Natural killer cell treated with Interleukin-12 subunit alpha and Interleukin-12 subunit beta and Interleukin-15 and Interleukin-18, amount 100 ng/mL, for 72 hours (primary cell): Measurements from ENCODE around the gene PRR14L. TPM values are rescaled to one million over a fixed set of nuclear protein-coding genes. Genes with fewer than 3 reads are reported as not detected.
A peak's percentile ranks its signal among the peaks of the same experiment; 100 is the strongest.
"Not testable (repeated sequence)": the region's sequence is repeated elsewhere in the genome, so short reads cannot be mapped to it uniquely, and the experiment has no call there.

Experiments used
- ATAC-seq, 2 donors: fragments of 150-1000 bp; cut with Tn5 transposase in 1 of 2; sonication (Bioruptor Pico), chemical (Tn5 transposase) in 1 of 2; 2 replicates each; pipeline ENCODE4 v1.10.0; 2021
- DNase-seq: peaks from one replicate; pipeline ENCODE4 v3.0.0; 2022; ENCODE audit warnings: low spot score
- H3K27ac Mint-ChIP-seq, 2 donors: 1 replicate in 1 of 2; 2 replicates in 1 of 2; pipeline ENCODE4 v1.8.0; 2022; ENCODE audit warnings: mixed read lengths in 2 of 2, mild to moderate bottlenecking in 1 of 2, moderate library complexity in 1 of 2
- H3K27me3 Mint-ChIP-seq, 2 donors: 1 replicate in 1 of 2; 2 replicates in 1 of 2; pipeline ENCODE4 v1.8.0; 2022; ENCODE audit warnings: mixed read lengths in 2 of 2
- H3K36me3 Mint-ChIP-seq: one replicate; pipeline ENCODE4 v1.8.0; 2022; ENCODE audit warnings: mixed read lengths
- H3K4me1 Mint-ChIP-seq, 2 donors: 1 replicate in 1 of 2; 2 replicates in 1 of 2; pipeline ENCODE4 v1.8.0; 2022; ENCODE audit warnings: low read depth in 2 of 2, mixed read lengths in 2 of 2, mild to moderate bottlenecking in 1 of 2
- H3K4me3 Mint-ChIP-seq: one replicate; pipeline ENCODE4 v1.8.0; 2022; ENCODE audit warnings: mixed read lengths
- H3K9me3 Mint-ChIP-seq: 2 replicates; pipeline ENCODE4 v1.8.0; 2022; ENCODE audit warnings: mixed read lengths
- total RNA-seq, 2 donors: library from RNA; stranded (reverse); gene quantifications; one replicate each; pipeline ENCODE4 v1.2.3, GENCODE V29; 2022

The PRR14L gene
- 10 to 100 TPM; 80.4 to 99.0 TPM for total RNA-seq

DNA sequence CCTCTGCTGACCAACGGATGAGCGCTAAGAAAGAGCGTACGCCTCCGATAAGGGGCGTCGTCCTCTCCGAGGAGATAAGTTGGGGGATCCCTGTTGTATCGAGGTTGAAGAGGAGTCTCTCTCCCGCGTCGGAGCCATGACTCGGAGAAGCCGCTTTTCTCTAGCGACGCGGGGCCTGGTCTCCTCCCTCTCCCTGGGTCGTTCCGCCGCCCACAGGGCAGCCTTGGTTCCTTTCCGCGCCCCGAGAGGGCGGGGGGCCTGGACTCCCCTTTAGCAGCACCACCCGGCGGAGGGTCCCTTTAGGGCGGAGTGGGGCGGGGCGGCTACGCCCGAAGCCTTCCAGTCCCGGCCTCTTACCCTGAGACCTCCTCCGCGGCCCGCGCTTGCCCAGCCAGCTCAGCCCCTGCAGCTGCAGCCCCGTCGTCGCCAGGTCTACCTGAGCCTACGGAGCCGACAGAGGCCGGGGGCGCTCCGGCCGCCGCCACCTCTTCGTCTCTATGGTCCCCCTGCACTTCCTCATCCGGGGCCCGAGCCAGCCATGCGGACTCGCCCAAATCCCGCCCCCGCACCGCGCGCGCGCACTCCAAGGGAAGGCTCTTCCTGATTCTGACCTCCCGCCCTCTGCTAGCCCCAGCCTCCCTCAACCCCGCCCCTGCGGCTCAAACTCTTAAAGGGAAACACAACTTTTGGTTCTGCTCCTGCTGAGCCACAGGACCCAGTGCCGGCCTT, at the start of gene PRR14L:
Gene PRR14L, minus strand, starts transcription at position 497 of the 729 bp plus-strand sequence. CDS start 11,272 bp downstream, outside the sequence.
- H3K36me3 Mint-ChIP-seq, result peaks cover 7% of the 10 kb centered on the region

DNA sequence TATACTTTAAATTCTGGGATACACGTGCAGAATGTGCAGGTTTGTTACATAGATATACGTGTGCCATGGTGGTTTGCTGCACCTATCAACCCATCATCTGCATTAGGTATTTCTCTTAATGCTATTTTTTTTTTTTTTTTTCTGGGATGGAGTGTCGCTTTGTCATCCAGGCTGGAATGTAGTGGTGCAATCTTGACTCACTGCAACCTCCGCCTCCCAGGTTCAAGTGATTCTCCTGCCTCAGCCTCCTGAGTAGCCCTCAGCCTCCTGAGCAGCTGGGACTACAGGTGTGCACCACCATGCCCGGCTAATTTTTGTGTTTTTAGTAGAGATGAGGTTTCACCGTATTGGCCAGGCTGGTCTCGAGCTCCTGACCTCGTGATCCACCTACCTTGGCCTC, 49.4 kb upstream of the PRR14L start:
- not testable (repeated sequence) for H3K9me3 Mint-ChIP-seq, H3K4me1 Mint-ChIP-seq, H3K27ac Mint-ChIP-seq, H3K4me3 Mint-ChIP-seq, DNase-seq, ATAC-seq, H3K27me3 Mint-ChIP-seq
- H3K36me3 Mint-ChIP-seq, result peaks cover 18% of the 10 kb centered on the region

More for the DNA sequence above, at the start of gene PRR14L:
- Mint-ChIP-seq H3K9me3 (no peaks in the 10 kb centered on the region), H3K27ac (peak within 1 kb of the TSS; percentile 81 to 93), H3K4me1 (peaks cover 42 to 45% of the 10 kb centered on the region in 2 donors), H3K4me3 (peak within 1 kb of the TSS; percentile 97), H3K27me3 (no peaks in the 10 kb centered on the region)
- ATAC-seq (peak; percentile 87 to 92), DNase-seq (peak; percentile 99)

DNA sequence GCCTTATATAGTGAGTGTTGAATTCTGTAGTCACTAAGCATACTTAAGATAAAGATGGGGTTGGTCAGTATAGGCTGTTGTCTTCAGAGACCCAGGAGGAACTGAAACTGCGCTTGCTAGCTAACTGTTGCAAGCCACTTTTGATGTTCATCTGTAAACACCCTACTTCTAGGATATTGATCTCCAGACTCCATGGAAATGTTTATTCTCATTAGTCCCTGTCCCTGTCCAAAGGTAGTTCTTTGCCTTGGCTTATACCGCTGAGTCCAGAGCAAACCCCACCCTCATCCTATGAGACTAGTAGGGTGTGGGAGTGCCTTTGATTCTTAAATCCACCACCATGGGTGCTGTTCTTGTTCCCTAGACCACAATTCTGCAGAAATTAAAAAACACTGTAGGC, 40.3 kb upstream of the PRR14L start:
- Mint-ChIP-seq H3K27me3 (no peaks in the 10 kb centered on the region), H3K4me3 (no peak overlapping the region), H3K4me1 (peaks cover 0 to 4% of the 10 kb centered on the region in 2 donors), H3K9me3 (no peaks in the 10 kb centered on the region), H3K36me3 (peaks cover 5% of the 10 kb centered on the region), H3K27ac (no peak overlapping the region)
- ATAC-seq, result no peak
- DNase-seq, result no peak

DNA sequence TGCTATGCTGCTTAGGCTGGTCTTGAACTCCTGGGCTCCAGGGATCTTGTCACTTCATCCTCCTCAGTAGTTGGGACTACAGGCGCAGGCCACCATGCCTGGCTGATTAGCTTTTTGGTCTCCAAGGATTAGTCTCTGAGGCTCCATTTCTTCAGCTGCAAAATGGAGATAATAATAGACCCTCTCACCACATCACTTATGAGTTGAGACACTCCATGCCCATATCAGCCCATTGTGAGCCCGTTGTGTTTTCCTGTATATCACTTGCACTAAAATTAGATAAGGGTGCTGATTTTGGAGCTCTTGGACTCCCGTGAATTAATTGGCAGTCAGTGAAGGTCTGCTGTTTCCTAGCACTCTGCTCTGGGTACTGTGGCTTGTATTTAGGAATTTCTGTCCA, 39.9 kb upstream of the PRR14L start:
- ATAC-seq, result no peak
- H3K4me1 Mint-ChIP-seq, result peaks cover 0 to 4% of the 10 kb centered on the region in 2 donors
- no peaks in the 10 kb centered on the region for H3K27me3 Mint-ChIP-seq
- H3K4me3 Mint-ChIP-seq, result no peak overlapping the region
- H3K36me3 Mint-ChIP-seq, result peaks cover 9% of the 10 kb centered on the region
- H3K9me3 Mint-ChIP-seq, result no peaks in the 10 kb centered on the region
- DNase-seq, result no peak
- no peak overlapping the region for H3K27ac Mint-ChIP-seq

DNA sequence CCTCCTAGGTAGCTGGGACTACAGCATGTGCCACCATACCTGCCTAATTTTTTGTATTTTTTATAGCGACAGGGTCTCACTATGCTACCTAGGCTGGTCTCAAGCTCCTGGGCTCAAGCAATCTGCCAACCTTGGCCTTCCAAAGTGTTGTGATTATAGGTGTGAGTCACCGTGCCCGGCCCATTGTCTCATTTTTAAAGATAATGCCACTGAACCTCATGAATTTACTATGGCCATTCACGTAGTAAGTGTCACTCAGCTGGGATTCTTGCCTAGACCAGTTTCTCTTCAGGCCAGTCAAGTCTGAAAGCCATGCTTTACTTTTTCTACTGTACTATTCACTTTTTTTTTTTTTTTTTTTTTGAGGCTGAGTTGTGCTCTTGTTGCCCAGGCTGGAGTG, 26.3 kb upstream of the PRR14L start:
- DNase-seq (no peak), ATAC-seq (no peak)
- Mint-ChIP-seq H3K9me3 (no peaks in the 10 kb centered on the region), H3K36me3 (peaks cover 19% of the 10 kb centered on the region), H3K4me3 (no peak overlapping the region), H3K27ac (no peak overlapping the region), H3K4me1 (no peaks in the 10 kb centered on the region), H3K27me3 (no peaks in the 10 kb centered on the region)

DNA sequence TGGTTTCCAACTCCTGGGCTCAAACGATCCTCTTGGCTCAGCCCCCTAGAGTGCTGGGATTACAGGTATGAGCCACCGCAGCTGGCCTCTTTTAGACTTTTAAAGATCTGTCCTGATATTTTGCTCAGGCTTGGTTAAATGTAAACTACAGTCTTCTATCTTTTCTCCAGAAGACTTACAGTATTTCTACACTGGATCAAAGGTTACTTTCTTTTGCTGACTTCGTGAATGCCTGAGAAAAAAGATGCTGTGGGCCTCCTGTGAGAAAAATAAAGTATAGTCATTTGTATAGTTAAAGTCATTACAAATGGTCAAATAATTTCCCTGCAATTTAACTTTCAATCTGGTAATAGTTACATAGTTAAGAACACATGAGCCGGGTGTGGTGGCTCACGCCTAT, 23.5 kb upstream of the PRR14L start:
- Mint-ChIP-seq H3K4me1 (no peaks in the 10 kb centered on the region), H3K4me3 (no peak overlapping the region), H3K27me3 (no peaks in the 10 kb centered on the region), H3K36me3 (peaks cover 6% of the 10 kb centered on the region), H3K9me3 (no peaks in the 10 kb centered on the region), H3K27ac (no peak overlapping the region)
- no peak for ATAC-seq
- no peak for DNase-seq

DNA sequence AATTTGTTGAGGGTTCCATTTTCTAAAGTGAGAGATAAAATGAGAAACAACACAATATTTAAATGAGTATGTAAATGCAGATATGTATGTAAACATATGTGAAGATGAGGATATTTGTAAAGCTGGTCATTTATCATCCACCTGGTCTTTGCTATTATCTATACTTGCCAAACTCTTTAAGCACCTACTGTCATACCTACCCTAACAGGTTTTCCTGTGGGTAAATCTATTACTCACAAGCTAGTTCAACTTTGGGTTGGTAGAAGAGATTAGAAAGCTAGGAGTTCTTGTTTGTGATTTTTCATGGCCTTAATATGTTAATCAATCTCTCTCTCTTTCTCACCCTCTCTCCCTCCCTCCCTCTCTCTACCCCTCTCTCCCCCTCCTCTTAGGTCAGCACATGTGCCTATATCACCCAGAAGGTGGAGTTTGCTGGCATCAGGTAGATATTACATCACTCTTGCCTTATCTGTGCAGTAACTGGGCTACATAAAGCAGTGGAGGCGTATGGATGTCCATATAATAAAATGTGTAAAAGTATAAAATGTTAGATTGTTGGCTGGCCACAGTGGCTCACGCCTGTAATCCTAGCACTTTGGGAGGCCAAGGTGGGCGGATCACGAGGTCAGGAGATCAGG, 18.6 kb upstream of the PRR14L start:
- no peaks in the 10 kb centered on the region for H3K9me3 Mint-ChIP-seq
- H3K27me3 Mint-ChIP-seq, result no peaks in the 10 kb centered on the region
- H3K27ac Mint-ChIP-seq, result no peak overlapping the region
- peaks cover 14% of the 10 kb centered on the region for H3K36me3 Mint-ChIP-seq
- ATAC-seq (no peak), DNase-seq (no peak)
- no peaks in the 10 kb centered on the region for H3K4me1 Mint-ChIP-seq
- no peak overlapping the region for H3K4me3 Mint-ChIP-seq

DNA sequence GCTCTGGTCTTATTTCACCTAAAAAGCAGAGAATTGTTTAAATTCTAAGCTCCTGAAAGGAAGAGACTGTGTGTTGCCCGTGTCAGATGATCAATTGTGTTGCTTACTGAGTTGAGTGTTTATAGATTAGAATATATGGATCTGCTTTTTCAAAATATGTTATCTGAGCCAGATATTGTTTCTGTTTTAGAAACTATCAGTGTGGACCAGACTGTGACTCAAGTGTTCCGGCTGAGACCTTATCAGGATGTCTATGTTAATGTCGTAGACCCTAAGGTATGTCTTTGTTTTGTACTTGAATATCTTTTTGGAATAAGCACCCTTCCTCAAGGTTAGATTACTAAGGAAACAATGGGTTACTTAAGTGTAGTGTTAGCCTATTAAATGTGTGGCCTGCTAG, 14.9 kb upstream of the PRR14L start:
- DNase-seq (no peak), ATAC-seq (no peak)
- peaks cover 14% of the 10 kb centered on the region for H3K36me3 Mint-ChIP-seq
- H3K27me3 Mint-ChIP-seq, result no peaks in the 10 kb centered on the region
- H3K4me1 Mint-ChIP-seq, result peaks cover 0 to 3% of the 10 kb centered on the region in 2 donors
- no peaks in the 10 kb centered on the region for H3K9me3 Mint-ChIP-seq
- H3K4me3 Mint-ChIP-seq, result no peak overlapping the region
- peak overlapping the region in 1 of 2 donors; percentile 63 for H3K27ac Mint-ChIP-seq

DNA sequence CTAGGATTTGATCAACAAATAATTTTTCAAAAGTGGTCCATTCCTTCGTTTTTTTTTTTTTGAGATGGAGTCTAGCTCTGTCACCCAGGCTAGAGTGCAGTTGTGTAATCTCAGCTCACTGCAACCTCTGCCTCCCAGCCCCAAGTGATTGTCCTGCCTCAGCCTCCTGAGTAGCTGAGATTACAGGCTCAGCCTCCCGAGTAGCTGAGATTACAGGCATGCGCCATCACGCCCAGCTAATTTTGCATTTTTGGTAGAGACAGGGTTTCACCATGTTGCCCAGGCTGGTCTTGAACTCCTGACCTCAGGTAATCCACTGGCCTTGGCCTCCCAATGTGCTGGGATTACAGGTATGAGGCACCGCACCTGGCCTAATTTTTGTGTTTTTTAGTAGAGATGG, 8.9 kb upstream of the PRR14L start:
- H3K27ac Mint-ChIP-seq, result not testable (repeated sequence)

DNA sequence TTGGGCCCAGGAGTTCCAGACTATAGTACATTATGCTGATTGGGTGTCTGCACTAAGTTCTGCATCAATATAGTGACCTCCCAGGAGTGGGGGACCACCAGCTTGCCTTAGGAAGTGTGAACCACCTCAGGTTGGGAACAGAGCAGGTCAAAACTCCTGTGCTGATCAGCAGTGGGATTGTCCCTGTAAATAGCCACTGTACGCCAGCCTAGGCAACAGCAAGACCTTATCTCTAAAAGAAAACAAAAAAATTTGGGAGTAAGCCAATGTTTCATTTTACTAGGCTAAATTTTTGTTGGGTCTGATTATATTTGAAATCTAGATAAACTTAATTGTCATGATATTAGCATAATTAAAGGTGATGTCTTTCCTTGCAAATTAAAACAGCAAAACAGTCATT, 7.3 kb upstream of the PRR14L start:
- DNase-seq, result no peak
- Mint-ChIP-seq H3K4me1 (peaks cover 22 to 26% of the 10 kb centered on the region in 2 donors), H3K27ac (no peak overlapping the region), H3K36me3 (no peaks in the 10 kb centered on the region), H3K4me3 (no peak overlapping the region), H3K27me3 (no peaks in the 10 kb centered on the region), H3K9me3 (no peaks in the 10 kb centered on the region)
- no peak for ATAC-seq

More for the DNA sequence above, 8.9 kb upstream of the PRR14L start:
- not testable (repeated sequence) for H3K27me3 Mint-ChIP-seq, ATAC-seq, DNase-seq, H3K4me3 Mint-ChIP-seq, H3K9me3 Mint-ChIP-seq, H3K36me3 Mint-ChIP-seq
- peaks cover 15 to 16% of the 10 kb centered on the region in 2 donors for H3K4me1 Mint-ChIP-seq

DNA sequence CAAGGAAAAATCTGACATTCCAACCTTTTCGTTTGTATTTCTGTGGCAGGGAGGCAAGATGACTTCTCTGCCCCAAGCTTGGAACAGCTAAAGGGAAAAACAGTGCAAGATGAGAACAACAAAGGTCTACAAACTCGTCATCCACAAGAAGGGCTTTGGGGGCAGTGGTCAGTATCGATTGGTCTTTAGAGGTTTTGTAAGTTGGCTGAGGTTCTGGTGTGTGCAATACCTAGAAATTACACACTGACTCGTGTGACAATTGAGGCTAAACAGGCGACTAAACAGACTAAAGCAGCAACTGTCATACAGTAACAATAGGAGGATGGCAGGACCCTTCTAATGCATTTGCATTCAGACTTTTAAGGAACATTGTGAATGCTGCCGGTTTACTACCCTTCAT, 4.9 kb upstream of the PRR14L start:
- no peak for DNase-seq
- Mint-ChIP-seq H3K4me3 (peak overlapping the region; percentile 86), H3K9me3 (no peaks in the 10 kb centered on the region), H3K27me3 (no peaks in the 10 kb centered on the region), H3K27ac (peak overlapping the region; percentile 96), H3K4me1 (peaks cover 28 to 32% of the 10 kb centered on the region in 2 donors), H3K36me3 (no peaks in the 10 kb centered on the region)
- ATAC-seq, result no peak

DNA sequence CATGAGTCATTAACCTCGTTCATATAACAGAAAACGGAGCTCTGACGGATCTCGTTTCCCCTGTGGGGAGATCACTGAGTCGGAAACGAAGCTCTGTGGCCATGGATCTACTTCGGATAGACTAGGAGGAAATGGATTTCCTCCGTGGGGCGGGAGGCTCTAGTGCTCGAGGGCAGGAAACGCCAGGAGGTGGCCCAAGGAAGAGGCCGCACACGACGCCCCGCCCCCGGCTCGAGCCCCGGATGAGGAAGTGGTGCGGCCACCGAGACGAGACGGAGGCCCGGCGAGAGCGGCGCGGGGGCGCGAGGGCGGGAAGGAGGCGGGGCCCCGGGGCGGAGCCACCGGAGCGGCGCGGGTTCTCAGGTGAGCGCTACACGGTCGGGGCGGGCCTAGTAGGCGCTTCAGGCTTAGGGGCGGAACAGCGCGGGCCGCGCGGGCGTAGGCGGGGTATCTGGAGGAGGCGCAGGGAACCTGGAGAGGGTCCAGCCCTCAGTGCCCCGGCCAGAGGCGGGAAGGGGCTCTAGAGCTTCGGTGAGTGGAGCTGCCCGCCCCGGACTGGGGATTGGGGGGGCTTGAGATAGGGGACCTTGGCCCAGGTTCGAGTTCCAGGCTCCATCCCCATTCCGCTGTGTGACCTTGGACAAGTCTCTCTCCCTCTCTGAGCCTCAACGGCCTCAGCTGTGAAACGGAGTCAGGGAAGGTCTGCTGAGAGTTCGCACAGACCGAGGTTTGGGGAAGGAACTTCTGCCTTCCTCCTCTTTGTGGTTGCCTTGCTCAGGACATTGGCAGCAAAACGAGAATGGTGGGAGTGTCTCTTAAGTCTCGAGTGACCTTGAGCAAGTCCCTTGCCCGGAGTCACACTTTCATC, 3.9 kb upstream of the PRR14L start, which contains the start of gene DEPDC5:
Gene DEPDC5, plus strand, starts transcription at position 386 of the 868 bp plus-strand sequence. CDS start 903 bp downstream, outside the sequence.
- peak; percentile 91 to 92 for ATAC-seq
- peaks cover 5% of the 10 kb centered on the region for H3K36me3 Mint-ChIP-seq
- H3K4me1 Mint-ChIP-seq, result peaks cover 34 to 38% of the 10 kb centered on the region in 2 donors
- H3K4me3 Mint-ChIP-seq, result peak within 1 kb of the TSS; percentile 86
- peak; percentile 99 for DNase-seq
- H3K27ac Mint-ChIP-seq, result peak within 1 kb of the TSS; percentile 96
- H3K9me3 Mint-ChIP-seq, result no peaks in the 10 kb centered on the region
- H3K27me3 Mint-ChIP-seq, result no peaks in the 10 kb centered on the region

DNA sequence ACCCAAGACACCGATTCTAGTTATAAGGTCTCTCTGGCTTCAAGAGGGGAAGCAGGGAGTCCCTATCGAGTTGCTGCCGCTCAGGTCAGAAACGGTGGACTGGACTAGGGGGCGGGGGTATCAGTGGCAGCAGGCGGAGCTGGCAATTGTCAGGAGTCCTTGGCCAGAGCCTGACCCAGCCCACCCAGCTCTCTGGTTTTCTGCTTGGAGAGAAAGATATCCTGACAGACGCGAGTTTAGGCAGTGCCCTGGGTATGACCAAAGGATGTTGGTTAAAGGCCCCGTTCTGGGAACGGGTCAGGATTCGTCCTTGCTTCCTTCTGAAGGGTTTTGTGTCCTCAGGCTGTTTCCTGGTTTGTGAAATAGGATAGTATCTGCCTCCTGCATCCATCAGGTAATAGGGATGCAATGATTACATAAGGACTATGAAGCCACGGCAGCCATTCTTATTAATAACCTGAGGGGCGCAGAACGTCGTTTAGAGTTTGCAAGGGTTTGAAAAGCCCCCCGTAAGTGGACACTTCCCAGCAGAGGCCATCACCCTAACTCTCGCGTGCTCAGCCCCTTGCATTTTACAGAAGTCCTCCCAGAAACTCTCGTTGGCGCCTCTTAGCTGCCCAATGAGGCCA, 3.2 kb upstream of the PRR14L start:
- no peaks in the 10 kb centered on the region for H3K27me3 Mint-ChIP-seq
- H3K36me3 Mint-ChIP-seq, result peaks cover 7% of the 10 kb centered on the region
- ATAC-seq (no peak), DNase-seq (no peak)
- peaks cover 39 to 45% of the 10 kb centered on the region in 2 donors for H3K4me1 Mint-ChIP-seq
- no peaks in the 10 kb centered on the region for H3K9me3 Mint-ChIP-seq
- peak overlapping the region; percentile 96 for H3K27ac Mint-ChIP-seq
- H3K4me3 Mint-ChIP-seq, result peak overlapping the region; percentile 86
